Heart right ventricle (tissue), 16 donors: ENCODE measurements around the gene LRRC55. TPM values are rescaled to one million over a fixed set of nuclear protein-coding genes. Genes with fewer than 3 reads are reported as not detected.

Source experiments
- ATAC-seq, 8 donors: fragments of 200-7000 bp; cut with Tn5 transposase; one replicate each; pipeline ENCODE4 v1.9.1; 2020; ENCODE audit warnings: mild to moderate bottlenecking in 8 of 8, moderate library complexity in 8 of 8, moderate number of reproducible peaks in 1 of 8
- DNase-seq, 2 donors: peaks; one replicate each; pipeline ENCODE4 v3.0.0-alpha.2; 2020
- H3K27ac ChIP-seq, 10 donors: fragments of 200-600 bp; sonication (generic) in 2 of 10; one replicate each; pipeline versions ENCODE4 v1.5.0 to v1.8.0; 2020 to 2022; ENCODE audit warnings: mild to moderate bottlenecking in 3 of 10
- H3K27me3 ChIP-seq, 7 donors: fragments of 200-600 bp; one replicate each; pipeline ENCODE4 v1.8.0; 2021 to 2022; ENCODE audit warnings: mild to moderate bottlenecking in 2 of 7
- H3K36me3 ChIP-seq, 9 donors: fragments of 200-600 bp; sonication (generic) in 1 of 9; one replicate each; pipeline versions ENCODE4 v1.5.0 to v1.8.0; 2020 to 2022; ENCODE audit warnings: mild to moderate bottlenecking in 2 of 9
- H3K4me1 ChIP-seq, 9 donors: fragments of 200-600 bp; sonication (generic) in 1 of 9; one replicate each; pipeline versions ENCODE4 v1.5.0 to v1.8.0; 2020 to 2022; ENCODE audit warnings: mild to moderate bottlenecking in 4 of 9
- H3K4me3 ChIP-seq, 10 donors: fragments of 200-600 bp; sonication (generic) in 2 of 10; one replicate each; pipeline versions ENCODE4 v1.5.0 to v1.8.0; 2020 to 2022; ENCODE audit warnings: mild to moderate bottlenecking in 7 of 10, moderate library complexity in 2 of 10
- H3K9me3 ChIP-seq, 11 donors: fragments of 200-600 bp in 10 of 11; sonication (generic) in 2 of 11; one replicate each; pipeline versions ENCODE4 v1.5.0 to v1.8.0; 2013 to 2022; ENCODE audit warnings: mild to moderate bottlenecking in 2 of 11, control low read depth in 1 of 11, moderate library complexity in 1 of 11
- CTCF ChIP-seq, 9 donors: fragments of 200-600 bp; sonication (generic) in 2 of 9; IDR thresholded peaks; one replicate each; pipeline versions ENCODE4 v1.5.0 to v1.8.0; 2021 to 2022; ENCODE audit warnings: antibody characterized with exemption in 9 of 9, mild to moderate bottlenecking in 5 of 9, moderate library complexity in 1 of 9
- WGBS, 2 donors: extraction: QIAGEN DNeasy Blood & Tissue Kit; methylation state at CpG; one replicate each; pipeline ENCODE4 v1.1.7; 2013; ENCODE audit warnings: inconsistent platforms in 1 of 2; 5-methylcytosine and 5-hydroxymethylcytosine counted together
- intact Hi-C, 10 donors: fragments of 100-400 bp; cut with DNase I; formaldehyde crosslinking; loops; one replicate each; pipeline versions ENCODE4 v1.11.1 to v1.14.2; 2022
- polyA plus RNA-seq, 2 donors: library from polyadenylated mRNA; stranded (reverse); fragments of 200-250 nt; gene quantifications; one replicate each; pipeline ENCODE4 v1.2.3, GENCODE V29; 2013
- total RNA-seq, 10 donors: library from RNA; stranded (reverse); fragmentation: NEBNext Ultra II Directional in 3 of 10; extraction: Animal tissue kit (Norgen Biotek cat#: 25700) in 3 of 10; gene quantifications; one replicate each; pipeline versions ENCODE4 v1.2.1 to v1.2.4, GENCODE V29; 2021 to 2023
- donor health status: Arrhythmogenic right ventricular cardiomyopathy.
- donor health status: ischemic (EF 13 %, LVEDD 7.1; RV severe dilation, severe dysfunction).
- donor health status: healthy with polysubstance abuse.
- donor health status: DM: no; HTN: yes; CAD: no.
- donor health status: DM: no; HTN: no; CAD: no.
- donor health status: ischemic (EF 25% LVEDD 6.9; RV normal size, moderate dysfunction).
- donor health status: ischemic (EF 25% LVEDD 5.7; RV mildly dilated, moderate dysfunction).
- donor health status: healthy.
- donor health status: DM: yes; HTN: yes; CAD: no.
- donor health status: Ischemic cardiomyopathy.
- donor health status: ischemic (EF 35%, LVEDD 5.7; RV mildly dilated, moderate dysfunction).
- donor health status: nonischemic (EF 11% LVEDD 7.7; RV severe dilation, severe dysfunction).
- donor health status: DM: yes; HTN: yes; CAD: no.
- donor health status: PGD.
- donor health status: ischemic (EF 29% LVEDD 5.4; RV normal size, mild dysfunction).
- donor health status: nonischemic (EF 23%, LVEDD 6.1; RV moderate dilation, normal function).

The LRRC55 gene
- total and polyA plus RNA-seq, 12 donors = 0.04 to 0.53 (median 0.20) TPM; not detected in 1

GRCh38 chr11:57179681-57180080 lies 2.1 kb upstream of the LRRC55 start:
- no peak for DNase-seq

DNA sequence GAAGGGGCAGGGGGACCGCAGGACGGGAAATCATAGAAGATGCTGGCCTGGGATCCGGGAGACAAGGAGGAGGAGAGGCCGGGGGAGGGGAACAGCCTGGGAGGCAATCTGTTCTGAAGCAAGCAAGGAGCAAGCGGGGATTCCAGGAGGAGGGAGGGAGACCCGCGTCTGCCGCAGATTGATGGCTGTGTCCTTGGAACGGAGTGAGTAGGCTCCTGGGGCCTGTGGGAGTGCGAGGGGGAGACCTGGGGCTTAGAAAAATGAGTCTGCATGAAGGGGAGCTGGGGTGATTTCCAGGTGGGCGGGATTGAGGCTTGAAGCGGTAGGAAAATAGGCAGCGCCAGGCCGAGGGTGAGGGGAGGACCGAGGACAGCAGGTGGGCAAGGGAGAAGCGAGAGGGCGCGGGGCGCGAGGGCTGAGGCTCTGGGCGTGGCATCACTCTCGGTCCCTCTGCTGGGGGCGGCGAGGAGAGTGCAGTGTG lies 1.6 kb upstream of the LRRC55 start:
- intact Hi-C loops = no loop called here
- Histone ChIP-seq H3K27ac (no peak overlapping the region), H3K36me3 (no peaks in the 10 kb centered on the region), H3K9me3 (no peaks in the 10 kb centered on the region), H3K4me3 (peak overlapping the region in 1 of 10 donors; percentile 5), H3K27me3 (peaks cover 0 to 40% (median 14%) of the 10 kb centered on the region in 7 donors), H3K4me1 (peaks cover 0 to 20% (median 6%) of the 10 kb centered on the region in 9 donors)
- no peak for TF ChIP-seq CTCF (IDR thresholded peaks at IDR 0.05)
- 24 to 29% methylated on average over 24 of the region's 24 CpGs for WGBS, 2 donors
- ATAC-seq (peak in 1 of 8 donors; percentile 38), DNase-seq (no peak)

More at GRCh38 chr11:57179681-57180080, 2.1 kb upstream of the LRRC55 start:
- Histone ChIP-seq H3K4me3 (no peak overlapping the region), H3K4me1 (peaks cover 0 to 20% (median 6%) of the 10 kb centered on the region in 9 donors), H3K9me3 (no peaks in the 10 kb centered on the region), H3K27ac (no peak overlapping the region), H3K27me3 (peaks cover 0 to 40% (median 14%) of the 10 kb centered on the region in 7 donors), H3K36me3 (no peaks in the 10 kb centered on the region)
- TF ChIP-seq CTCF (IDR thresholded peaks at IDR 0.05) = no peak
- WGBS, 2 donors = 51 to 71% methylated on average over 7 of the region's 7 CpGs
- no peak for ATAC-seq
- intact Hi-C loops = no loop called here

- ATAC-seq = no peak
Measured at GRCh38 chr11:57180964-57181363, 789 bp upstream of the LRRC55 start.

GRCh38 chr11:57182896-57183295 lies 1.1 kb downstream of the LRRC55 start:
- Histone ChIP-seq H3K27ac (no peak overlapping the region), H3K27me3 (peaks cover 0 to 37% (median 14%) of the 10 kb centered on the region in 7 donors), H3K4me3 (no peak overlapping the region), H3K4me1 (peaks cover 0 to 20% (median 6%) of the 10 kb centered on the region in 9 donors), H3K36me3 (no peaks in the 10 kb centered on the region), H3K9me3 (no peaks in the 10 kb centered on the region)
- ATAC-seq (no peak), DNase-seq (no peak)
- no peak for TF ChIP-seq CTCF (IDR thresholded peaks at IDR 0.05)
- intact Hi-C loops = no loop called here
- 79 to 83% methylated on average over 3 of the region's 3 CpGs for WGBS, 2 donors

More at GRCh38 chr11:57180964-57181363, 789 bp upstream of the LRRC55 start:
- DNase-seq = no peak
- H3K4me1 ChIP-seq = peaks cover 0 to 20% (median 6%) of the 10 kb centered on the region in 9 donors
- WGBS, 2 donors = 57 to 69% methylated on average over 2 of the region's 2 CpGs
- H3K36me3 ChIP-seq = no peaks in the 10 kb centered on the region
- H3K4me3 ChIP-seq = no peak overlapping the region
- no peaks in the 10 kb centered on the region for H3K9me3 ChIP-seq
- no peak overlapping the region for H3K27ac ChIP-seq
- intact Hi-C loops = no loop called here
- TF ChIP-seq CTCF (IDR thresholded peaks at IDR 0.05) = no peak
- H3K27me3 ChIP-seq = peaks cover 0 to 40% (median 14%) of the 10 kb centered on the region in 7 donors
